HG03135 (cell line): ENCODE data around the gene IZUMO1.
"Not testable (repeated sequence)": the region's sequence is repeated elsewhere in the genome, so short reads cannot be mapped to it uniquely, and the experiment has no call there.

Experiments used
- ATAC-seq: cut with Tn5 transposase; IDR thresholded peaks from one replicate; pipeline ENCODE4 v1.9.1; 2021; ENCODE audit warnings: mild to moderate bottlenecking, moderate library complexity; ENCODE audit not compliant: unreplicated experiment

Gene IZUMO1

GRCh38 chr19:48746738-48747575 lies at the start of gene IZUMO1:
Gene IZUMO1, minus strand, starts transcription at chr19:48746909. Its CDS starts 1,050 bp downstream, at chr19:48745859.
- no peak for ATAC-seq

- no peak for ATAC-seq
These were observed 49.0 kb upstream of the IZUMO1 start for GRCh38 chr19:48795685-48796070.

GRCh38 chr19:48795055-48795684 lies 48.5 kb upstream of the IZUMO1 start:
- peak; percentile 59 for ATAC-seq

GRCh38 chr19:48794291-48794690 lies 47.6 kb upstream of the IZUMO1 start:
- ATAC-seq, result no peak

- ATAC-seq, result no peak
These were observed 46.6 kb upstream of the IZUMO1 start for GRCh38 chr19:48793271-48793670.

GRCh38 chr19:48787331-48787730 lies 40.6 kb upstream of the IZUMO1 start:
- ATAC-seq, result not testable (repeated sequence)

- ATAC-seq, result not testable (repeated sequence)
These were observed 39.7 kb upstream of the IZUMO1 start for GRCh38 chr19:48786422-48786821.

- ATAC-seq, result no peak
These were observed 37.8 kb upstream of the IZUMO1 start for GRCh38 chr19:48784527-48784926.

GRCh38 chr19:48780631-48781391 lies 34.1 kb upstream of the IZUMO1 start:
- no peak for ATAC-seq

GRCh38 chr19:48779636-48780035 lies 32.9 kb upstream of the IZUMO1 start:
- no peak for ATAC-seq

- no peak for ATAC-seq
These were observed 31.0 kb upstream of the IZUMO1 start for GRCh38 chr19:48777720-48778119.

- no peak for ATAC-seq
These were observed 30.4 kb upstream of the IZUMO1 start for GRCh38 chr19:48777139-48777538.

GRCh38 chr19:48772503-48772953 lies 25.8 kb upstream of the IZUMO1 start:
- no peak for ATAC-seq

GRCh38 chr19:48770734-48771472 lies 24.2 kb upstream of the IZUMO1 start:
- no peak for ATAC-seq

- no peak for ATAC-seq
These were observed 23.6 kb upstream of the IZUMO1 start for GRCh38 chr19:48770266-48770665.

- ATAC-seq, result no peak
These were observed 22.4 kb upstream of the IZUMO1 start for GRCh38 chr19:48768994-48769713.

- not testable (repeated sequence) for ATAC-seq
These were observed 21.6 kb upstream of the IZUMO1 start for GRCh38 chr19:48768171-48768753.

- ATAC-seq, result not testable (repeated sequence)
These were observed 19.1 kb upstream of the IZUMO1 start for GRCh38 chr19:48765816-48766215.

GRCh38 chr19:48760504-48761205 lies 13.9 kb upstream of the IZUMO1 start:
- no peak for ATAC-seq
